GM23338 (cell line): ENCODE measurements around the gene FIP1L1. TPM values are rescaled to one million over a fixed set of nuclear protein-coding genes. Genes with fewer than 3 reads are reported as not detected.
A peak's percentile ranks its signal among the peaks of the same experiment; 100 is the strongest.

Experiments
- ATAC-seq: fragments of 200-7000 bp; cut with Tn5 transposase; 3 replicates; pipeline ENCODE4 v1.9.1; 2020
- DNase-seq: peaks from one replicate; pipeline ENCODE4 v3.0.0-alpha.2; 2015; ENCODE audit warnings: low spot score
- H2AFZ ChIP-seq: fragments of 200-600 bp; sonication (generic); 2 replicates; pipeline ENCODE4 v1.8.0; 2016; ENCODE audit warnings: antibody characterized with exemption, mild to moderate bottlenecking, moderate library complexity
- H3F3A ChIP-seq: fragments of 200-600 bp; sonication (generic); replicated peaks from 2 replicates; pipeline ENCODE4 v1.8.0; 2017; ENCODE audit warnings: antibody characterized with exemption, mixed run types, low read depth
- H3K27ac ChIP-seq: fragments of 200-600 bp; sonication (generic); 2 replicates; pipeline ENCODE4 v1.6.1; 2016; ENCODE audit warnings: low read depth
- H3K27me3 ChIP-seq: fragments of 200-600 bp; sonication (generic); 2 replicates; pipeline ENCODE4 v1.8.0; 2016; ENCODE audit warnings: mild to moderate bottlenecking, mixed run types, moderate library complexity; ENCODE audit not compliant: insufficient read depth
- H3K36me3 ChIP-seq: fragments of 200-600 bp; sonication (generic); 2 replicates; pipeline ENCODE4 v1.8.0; 2016; ENCODE audit warnings: mild to moderate bottlenecking; ENCODE audit not compliant: insufficient read depth
- H3K4me1 ChIP-seq: fragments of 200-600 bp; sonication (generic); 2 replicates; pipeline ENCODE4 v1.8.0; 2016; ENCODE audit warnings: mild to moderate bottlenecking, moderate library complexity; ENCODE audit not compliant: insufficient read depth
- H3K4me2 ChIP-seq: fragments of 200-600 bp; sonication (generic); 2 replicates; pipeline ENCODE4 v1.7.1; 2017; ENCODE audit warnings: mixed run types
- H3K4me3 ChIP-seq: fragments of 200-600 bp; sonication (generic); 2 replicates; pipeline ENCODE4 v1.6.1; 2016; ENCODE audit warnings: mixed run types
- H3K79me2 ChIP-seq: fragments of 200-600 bp; sonication (generic); replicated peaks from 2 replicates; pipeline ENCODE4 v1.8.0; 2017; ENCODE audit warnings: mild to moderate bottlenecking; ENCODE audit not compliant: insufficient read depth
- H3K9me2 ChIP-seq: fragments of 200-600 bp; sonication (generic); 2 replicates; pipeline ENCODE4 v1.8.0; 2017; ENCODE audit not compliant: insufficient read depth
- H4K20me1 ChIP-seq: fragments of 200-600 bp; sonication (generic); replicated peaks from 2 replicates; pipeline ENCODE4 v1.8.0; 2017; ENCODE audit warnings: mild to moderate bottlenecking; ENCODE audit not compliant: insufficient read depth
- H3K27ac Mint-ChIP-seq: 2 replicates; pipeline ENCODE4 v1.8.0; 2020; ENCODE audit warnings: inconsistent platforms, mild to moderate bottlenecking, moderate library complexity, mixed read lengths
- H3K27me3 Mint-ChIP-seq: 3 replicates; pipeline ENCODE4 v1.8.0; 2022; ENCODE audit warnings: low read depth, mild to moderate bottlenecking, moderate library complexity, mixed read lengths, inconsistent platforms; ENCODE audit not compliant: insufficient read depth, poor library complexity
- H3K36me3 Mint-ChIP-seq: 3 replicates; pipeline ENCODE4 v1.8.0; 2021; ENCODE audit warnings: low read depth, mild to moderate bottlenecking, inconsistent platforms, moderate library complexity, mixed read lengths
- H3K4me1 Mint-ChIP-seq: 3 replicates; pipeline ENCODE4 v1.8.0; 2020; ENCODE audit warnings: mild to moderate bottlenecking, inconsistent platforms, mixed read lengths
- H3K4me3 Mint-ChIP-seq: 3 replicates; pipeline ENCODE4 v1.8.0; 2021; ENCODE audit warnings: moderate library complexity, mild to moderate bottlenecking, inconsistent platforms, mixed read lengths
- H3K9me3 Mint-ChIP-seq: 3 replicates; pipeline ENCODE4 v1.8.0; 2020; ENCODE audit warnings: moderate library complexity, mild to moderate bottlenecking, inconsistent platforms, mixed read lengths
- CREB1 ChIP-seq: fragments of 250-450 bp; sonication (Bioruptor Pico); IDR thresholded peaks from 2 replicates; pipeline ENCODE4 v1.5.0; 2020; ENCODE audit warnings: low read depth, mild to moderate bottlenecking, moderate library complexity
- CTCF ChIP-seq, 2 experiments: fragments of 200-600 bp in 1 of 2; sonication (generic) in 1 of 2; conservative IDR thresholded peaks; 2 replicates each; pipeline versions ENCODE4 v1.5.1 to v1.6.1; 2016 to 2017; ENCODE audit warnings: antibody characterized with exemption in 2 of 2, low read depth in 2 of 2, mild to moderate bottlenecking in 2 of 2, moderate library complexity in 1 of 2
- ETS1 ChIP-seq: IDR thresholded peaks from 2 replicates; pipeline ENCODE4 v1.6.1; 2016; ENCODE audit warnings: antibody characterized with exemption
- EZH2 ChIP-seq: fragments of 200-600 bp; sonication (generic); IDR thresholded peaks from one replicate; pipeline ENCODE4 v1.8.0; 2017; ENCODE audit warnings: antibody characterized with exemption, mild to moderate bottlenecking, low read depth; ENCODE audit not compliant: unreplicated experiment
- EZH2phosphoT487 ChIP-seq: fragments of 200-600 bp; sonication (generic); IDR thresholded peaks from one replicate; pipeline ENCODE4 v1.8.1; 2018; ENCODE audit warnings: antibody characterized with exemption; ENCODE audit not compliant: unreplicated experiment
- JUNB ChIP-seq: IDR thresholded peaks from one replicate; pipeline ENCODE4 v1.6.1; 2016; ENCODE audit warnings: antibody characterized with exemption; ENCODE audit not compliant: unreplicated experiment
- NANOG ChIP-seq: IDR thresholded peaks from 2 replicates; pipeline ENCODE4 v1.6.1; 2016; ENCODE audit warnings: antibody characterized with exemption, borderline replicate concordance
- POLR2AphosphoS5 ChIP-seq: IDR thresholded peaks from 2 replicates; pipeline ENCODE4 v1.6.1; 2016; ENCODE audit warnings: antibody characterized with exemption, low read depth
- STAT1 ChIP-seq: IDR thresholded peaks from one replicate; pipeline ENCODE4 v1.6.1; 2016; ENCODE audit warnings: antibody characterized with exemption; ENCODE audit not compliant: unreplicated experiment
- ZNF114 ChIP-seq: fragments of 250-450 bp; sonication (Bioruptor Pico); IDR thresholded peaks from 2 replicates; pipeline ENCODE4 v1.5.0; 2020; ENCODE audit warnings: mild to moderate bottlenecking, moderate library complexity
- ZNF331 ChIP-seq: fragments of 250-450 bp; sonication (Bioruptor Pico); IDR thresholded peaks from 2 replicates; pipeline ENCODE4 v1.5.0; 2020; ENCODE audit warnings: low read depth, mild to moderate bottlenecking, moderate library complexity
- polyA plus RNA-seq: library from polyadenylated mRNA; unstranded; fragments of >200 nt; fragmentation: Nextera tagmentation; extraction: Ambion mirVana; gene quantifications from 2 replicates; pipeline ENCODE4 v1.2.1, GENCODE V29; 2016
- total RNA-seq: library from RNA; depleted of rRNA; stranded (reverse); fragments of >200 nt; shearing (Covaris generic); gene quantifications from 2 replicates; pipeline ENCODE4 v1.2.3, GENCODE V29; 2014
- TF ChIP-seq, protein P1 (sequence below): fragments of 250-450 bp; sonication (Bioruptor Pico); IDR thresholded peaks from 2 replicates; pipeline ENCODE4 v1.5.0; 2020; ENCODE audit warnings: mild to moderate bottlenecking, moderate library complexity
- TF ChIP-seq, protein P2 (sequence below): IDR thresholded peaks from one replicate; pipeline ENCODE4 v1.6.1; 2018; ENCODE audit warnings: antibody characterized with exemption; ENCODE audit not compliant: unreplicated experiment

FIP1L1 gene
- total and polyA plus RNA-seq, 2 experiments from 2014 or later, result 43.3 to 54.0 TPM

DNA sequence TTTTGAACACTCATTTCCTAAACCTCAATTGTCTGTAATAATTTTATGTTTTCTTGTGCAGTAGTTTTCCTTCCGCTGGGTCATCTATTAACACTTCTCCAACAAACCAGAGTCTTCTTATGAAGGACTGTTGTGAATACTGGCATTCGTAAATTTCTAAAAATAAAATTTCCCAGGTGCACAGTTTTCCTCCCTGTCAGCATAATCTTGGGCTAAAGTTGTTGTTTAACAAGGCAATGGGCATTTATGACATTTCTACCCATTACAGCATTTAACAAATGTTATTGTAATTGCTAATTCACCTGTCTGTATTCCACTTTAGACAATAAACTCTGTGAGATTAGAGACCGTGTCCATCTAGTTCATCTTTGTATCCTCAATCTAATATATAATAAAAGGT, 12.8 kb upstream of the FIP1L1 start:
- Histone ChIP-seq H2AFZ (no peak overlapping the region), H3K9me2 (peaks cover 8% of the 10 kb centered on the region; the same call in 1 of the 2 replicates), H3K36me3 (no peaks in the 10 kb centered on the region), H3K4me3 (peak overlapping the region; percentile 93), H3K27me3 (peaks cover 22% of the 10 kb centered on the region; the same call in 1 of the 2 replicates), H3K4me2 (peak overlapping the region; percentile 98), H4K20me1 (no peaks in the 10 kb centered on the region), H3K27ac (no peak overlapping the region), H3F3A (no peaks in the 10 kb centered on the region), H3K79me2 (peaks cover 21% of the 10 kb centered on the region), H3K4me1 (peaks cover 12% of the 10 kb centered on the region; the same call in 1 of the 2 replicates)
- Mint-ChIP-seq H3K36me3 (peaks cover 4% of the 10 kb centered on the region; the same call in 1 of the 3 replicates), H3K27me3 (peaks cover 9% of the 10 kb centered on the region), H3K27ac (no peak overlapping the region), H3K4me3 (peak overlapping the region; percentile 94), H3K4me1 (peaks cover 10% of the 10 kb centered on the region), H3K9me3 (no peaks in the 10 kb centered on the region)
- ATAC-seq (no peak), DNase-seq (no peak)
- TF ChIP-seq EZH2 (no peak), CREB1 (no peak), CTCF (conservative IDR thresholded peaks at IDR 0.05; ENCODE audit: low read depth in 2 of 2) (no peak), POLR2AphosphoS5 (no peak), STAT1 (no peak), JUNB (no peak), ZNF331 (no peak), ZNF114 (CRISPR knock-in tag) (no peak), ETS1 (no peak), EZH2phosphoT487 (no peak), NANOG (no peak)
- TF ChIP-seq, protein P1, sequence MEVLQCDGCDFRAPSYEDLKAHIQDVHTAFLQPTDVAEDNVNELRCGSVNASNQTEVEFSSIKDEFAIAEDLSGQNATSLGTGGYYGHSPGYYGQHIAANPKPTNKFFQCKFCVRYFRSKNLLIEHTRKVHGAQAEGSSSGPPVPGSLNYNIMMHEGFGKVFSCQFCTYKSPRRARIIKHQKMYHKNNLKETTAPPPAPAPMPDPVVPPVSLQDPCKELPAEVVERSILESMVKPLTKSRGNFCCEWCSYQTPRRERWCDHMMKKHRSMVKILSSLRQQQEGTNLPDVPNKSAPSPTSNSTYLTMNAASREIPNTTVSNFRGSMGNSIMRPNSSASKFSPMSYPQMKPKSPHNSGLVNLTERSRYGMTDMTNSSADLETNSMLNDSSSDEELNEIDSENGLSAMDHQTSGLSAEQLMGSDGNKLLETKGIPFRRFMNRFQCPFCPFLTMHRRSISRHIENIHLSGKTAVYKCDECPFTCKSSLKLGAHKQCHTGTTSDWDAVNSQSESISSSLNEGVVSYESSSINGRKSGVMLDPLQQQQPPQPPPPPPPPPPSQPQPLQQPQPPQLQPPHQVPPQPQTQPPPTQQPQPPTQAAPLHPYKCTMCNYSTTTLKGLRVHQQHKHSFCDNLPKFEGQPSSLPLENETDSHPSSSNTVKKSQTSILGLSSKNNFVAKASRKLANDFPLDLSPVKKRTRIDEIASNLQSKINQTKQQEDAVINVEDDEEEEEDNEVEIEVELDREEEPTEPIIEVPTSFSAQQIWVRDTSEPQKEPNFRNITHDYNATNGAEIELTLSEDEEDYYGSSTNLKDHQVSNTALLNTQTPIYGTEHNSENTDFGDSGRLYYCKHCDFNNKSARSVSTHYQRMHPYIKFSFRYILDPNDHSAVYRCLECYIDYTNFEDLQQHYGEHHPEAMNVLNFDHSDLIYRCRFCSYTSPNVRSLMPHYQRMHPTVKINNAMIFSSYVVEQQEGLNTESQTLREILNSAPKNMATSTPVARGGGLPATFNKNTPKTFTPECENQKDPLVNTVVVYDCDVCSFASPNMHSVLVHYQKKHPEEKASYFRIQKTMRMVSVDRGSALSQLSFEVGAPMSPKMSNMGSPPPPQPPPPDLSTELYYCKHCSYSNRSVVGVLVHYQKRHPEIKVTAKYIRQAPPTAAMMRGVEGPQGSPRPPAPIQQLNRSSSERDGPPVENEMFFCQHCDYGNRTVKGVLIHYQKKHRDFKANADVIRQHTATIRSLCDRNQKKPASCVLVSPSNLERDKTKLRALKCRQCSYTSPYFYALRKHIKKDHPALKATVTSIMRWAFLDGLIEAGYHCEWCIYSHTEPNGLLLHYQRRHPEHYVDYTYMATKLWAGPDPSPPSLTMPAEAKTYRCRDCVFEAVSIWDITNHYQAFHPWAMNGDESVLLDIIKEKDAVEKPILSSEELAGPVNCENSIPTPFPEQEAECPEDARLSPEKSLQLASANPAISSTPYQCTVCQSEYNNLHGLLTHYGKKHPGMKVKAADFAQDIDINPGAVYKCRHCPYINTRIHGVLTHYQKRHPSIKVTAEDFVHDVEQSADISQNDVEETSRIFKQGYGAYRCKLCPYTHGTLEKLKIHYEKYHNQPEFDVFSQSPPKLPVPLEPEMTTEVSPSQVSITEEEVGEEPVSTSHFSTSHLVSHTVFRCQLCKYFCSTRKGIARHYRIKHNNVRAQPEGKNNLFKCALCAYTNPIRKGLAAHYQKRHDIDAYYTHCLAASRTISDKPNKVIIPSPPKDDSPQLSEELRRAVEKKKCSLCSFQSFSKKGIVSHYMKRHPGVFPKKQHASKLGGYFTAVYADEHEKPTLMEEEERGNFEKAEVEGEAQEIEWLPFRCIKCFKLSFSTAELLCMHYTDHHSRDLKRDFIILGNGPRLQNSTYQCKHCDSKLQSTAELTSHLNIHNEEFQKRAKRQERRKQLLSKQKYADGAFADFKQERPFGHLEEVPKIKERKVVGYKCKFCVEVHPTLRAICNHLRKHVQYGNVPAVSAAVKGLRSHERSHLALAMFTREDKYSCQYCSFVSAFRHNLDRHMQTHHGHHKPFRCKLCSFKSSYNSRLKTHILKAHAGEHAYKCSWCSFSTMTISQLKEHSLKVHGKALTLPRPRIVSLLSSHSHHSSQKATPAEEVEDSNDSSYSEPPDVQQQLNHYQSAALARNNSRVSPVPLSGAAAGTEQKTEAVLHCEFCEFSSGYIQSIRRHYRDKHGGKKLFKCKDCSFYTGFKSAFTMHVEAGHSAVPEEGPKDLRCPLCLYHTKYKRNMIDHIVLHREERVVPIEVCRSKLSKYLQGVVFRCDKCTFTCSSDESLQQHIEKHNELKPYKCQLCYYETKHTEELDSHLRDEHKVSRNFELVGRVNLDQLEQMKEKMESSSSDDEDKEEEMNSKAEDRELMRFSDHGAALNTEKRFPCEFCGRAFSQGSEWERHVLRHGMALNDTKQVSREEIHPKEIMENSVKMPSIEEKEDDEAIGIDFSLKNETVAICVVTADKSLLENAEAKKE (CRISPR knock-in tag), result no peak
- TF ChIP-seq, protein P2, sequence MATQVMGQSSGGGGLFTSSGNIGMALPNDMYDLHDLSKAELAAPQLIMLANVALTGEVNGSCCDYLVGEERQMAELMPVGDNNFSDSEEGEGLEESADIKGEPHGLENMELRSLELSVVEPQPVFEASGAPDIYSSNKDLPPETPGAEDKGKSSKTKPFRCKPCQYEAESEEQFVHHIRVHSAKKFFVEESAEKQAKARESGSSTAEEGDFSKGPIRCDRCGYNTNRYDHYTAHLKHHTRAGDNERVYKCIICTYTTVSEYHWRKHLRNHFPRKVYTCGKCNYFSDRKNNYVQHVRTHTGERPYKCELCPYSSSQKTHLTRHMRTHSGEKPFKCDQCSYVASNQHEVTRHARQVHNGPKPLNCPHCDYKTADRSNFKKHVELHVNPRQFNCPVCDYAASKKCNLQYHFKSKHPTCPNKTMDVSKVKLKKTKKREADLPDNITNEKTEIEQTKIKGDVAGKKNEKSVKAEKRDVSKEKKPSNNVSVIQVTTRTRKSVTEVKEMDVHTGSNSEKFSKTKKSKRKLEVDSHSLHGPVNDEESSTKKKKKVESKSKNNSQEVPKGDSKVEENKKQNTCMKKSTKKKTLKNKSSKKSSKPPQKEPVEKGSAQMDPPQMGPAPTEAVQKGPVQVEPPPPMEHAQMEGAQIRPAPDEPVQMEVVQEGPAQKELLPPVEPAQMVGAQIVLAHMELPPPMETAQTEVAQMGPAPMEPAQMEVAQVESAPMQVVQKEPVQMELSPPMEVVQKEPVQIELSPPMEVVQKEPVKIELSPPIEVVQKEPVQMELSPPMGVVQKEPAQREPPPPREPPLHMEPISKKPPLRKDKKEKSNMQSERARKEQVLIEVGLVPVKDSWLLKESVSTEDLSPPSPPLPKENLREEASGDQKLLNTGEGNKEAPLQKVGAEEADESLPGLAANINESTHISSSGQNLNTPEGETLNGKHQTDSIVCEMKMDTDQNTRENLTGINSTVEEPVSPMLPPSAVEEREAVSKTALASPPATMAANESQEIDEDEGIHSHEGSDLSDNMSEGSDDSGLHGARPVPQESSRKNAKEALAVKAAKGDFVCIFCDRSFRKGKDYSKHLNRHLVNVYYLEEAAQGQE, result no peak
